ENCODE measurements around the gene FICD. TPM values are rescaled to one million over a fixed set of nuclear protein-coding genes. Genes with fewer than 3 reads are reported as not detected.

FICD gene
- polyA plus RNA-seq, 1 donor from 2014 or later, result 1.5 TPM

GRCh38 chr12:108568338-108569154 lies 53.5 kb downstream of the FICD start:
- no peak overlapping the region for H3K9ac ChIP-seq (ENCODE audit: low read length)
- H2AFZ ChIP-seq (ENCODE audit: low read depth, low read length), result no peak overlapping the region
- no peak overlapping the region for H3K4me3 ChIP-seq (ENCODE audit: low read length)
- no peaks in the 10 kb centered on the region for H4K20me1 ChIP-seq (ENCODE audit: insufficient read depth)
- peaks cover 9% of the 10 kb centered on the region for H3K79me2 ChIP-seq (replicated peaks; ENCODE audit: insufficient read depth, low read length)
- TF ChIP-seq EZH2 (IDR thresholded peaks at IDR 0.05; ENCODE audit: borderline replicate concordance, insufficient read depth, low read length, poor library complexity, severe bottlenecking) (no peak), REST (IDR thresholded peaks at IDR 0.05; ENCODE audit: borderline replicate concordance) (no peak), MXI1 (conservative IDR thresholded peaks at IDR 0.05; ENCODE audit: poor library complexity, severe bottlenecking) (no peak), EP300 (conservative IDR thresholded peaks at IDR 0.05; ENCODE audit: poor library complexity, severe bottlenecking) (no peak), POLR2AphosphoS5 (IDR thresholded peaks at IDR 0.05) (no peak), RAD21 (conservative IDR thresholded peaks at IDR 0.05) (no peak), CTCF (IDR thresholded peaks at IDR 0.05; ENCODE audit: poor library complexity, severe bottlenecking) (no peak), SMC3 (conservative IDR thresholded peaks at IDR 0.05; ENCODE audit: poor library complexity) (no peak)
- no peaks in the 10 kb centered on the region for H3F3A ChIP-seq (ENCODE audit: insufficient read depth, low read length, poor library complexity, severe bottlenecking)
- H3K27me3 ChIP-seq (ENCODE audit: insufficient read depth, low read depth, low read length), result no peaks in the 10 kb centered on the region
- no peak overlapping the region for H3K4me2 ChIP-seq (ENCODE audit: low read length)
- no peak overlapping the region for H3K27ac ChIP-seq (ENCODE audit: low read length)
- peaks cover 3% of the 10 kb centered on the region for H3K36me3 ChIP-seq (ENCODE audit: insufficient read depth, low read length)
- H3K9me2 ChIP-seq (ENCODE audit: insufficient read depth, low read length), result no peaks in the 10 kb centered on the region
- H3K9me3 ChIP-seq (ENCODE audit: low read length), result no peaks in the 10 kb centered on the region

Other genes starting within 250 kb of the FICD start
- gene CMKLR1, start 176.0 kb upstream of the FICD start, polyA plus RNA-seq, result 0.06 TPM in 1 of 2 replicates, not detected in the other
- gene SART3, start 45.9 kb downstream of the FICD start, polyA plus RNA-seq, result 71.0 and 79.3 TPM in 2 replicates
- 164 and 170 TPM in 2 replicates for gene ISCU, start 47.3 kb downstream of the FICD start, polyA plus RNA-seq
- not detected in 2 replicates for gene TMEM119, start 82.8 kb downstream of the FICD start, polyA plus RNA-seq
- gene SELPLG, start 118.6 kb downstream of the FICD start, polyA plus RNA-seq, result 0.62 TPM in 1 of 2 replicates, not detected in the other
- gene CORO1C, start 216.2 kb downstream of the FICD start, polyA plus RNA-seq, result 120 and 123 TPM in 2 replicates

All from neural cell (in vitro differentiated cells).